HL-60/S4 treated with retinoic acid at 250 ng/mL for 4 days and 3 days (cell line): ENCODE results near the gene ZNF396.

Experiments used
- in situ Hi-C: fragments of 300-500 bp; cut with MboI; formaldehyde crosslinking; loops from 2 replicates; pipeline ENCODE4 v1.7.0; 2022; ENCODE audit warnings: low sequenced_read_pairs

Gene ZNF396

DNA sequence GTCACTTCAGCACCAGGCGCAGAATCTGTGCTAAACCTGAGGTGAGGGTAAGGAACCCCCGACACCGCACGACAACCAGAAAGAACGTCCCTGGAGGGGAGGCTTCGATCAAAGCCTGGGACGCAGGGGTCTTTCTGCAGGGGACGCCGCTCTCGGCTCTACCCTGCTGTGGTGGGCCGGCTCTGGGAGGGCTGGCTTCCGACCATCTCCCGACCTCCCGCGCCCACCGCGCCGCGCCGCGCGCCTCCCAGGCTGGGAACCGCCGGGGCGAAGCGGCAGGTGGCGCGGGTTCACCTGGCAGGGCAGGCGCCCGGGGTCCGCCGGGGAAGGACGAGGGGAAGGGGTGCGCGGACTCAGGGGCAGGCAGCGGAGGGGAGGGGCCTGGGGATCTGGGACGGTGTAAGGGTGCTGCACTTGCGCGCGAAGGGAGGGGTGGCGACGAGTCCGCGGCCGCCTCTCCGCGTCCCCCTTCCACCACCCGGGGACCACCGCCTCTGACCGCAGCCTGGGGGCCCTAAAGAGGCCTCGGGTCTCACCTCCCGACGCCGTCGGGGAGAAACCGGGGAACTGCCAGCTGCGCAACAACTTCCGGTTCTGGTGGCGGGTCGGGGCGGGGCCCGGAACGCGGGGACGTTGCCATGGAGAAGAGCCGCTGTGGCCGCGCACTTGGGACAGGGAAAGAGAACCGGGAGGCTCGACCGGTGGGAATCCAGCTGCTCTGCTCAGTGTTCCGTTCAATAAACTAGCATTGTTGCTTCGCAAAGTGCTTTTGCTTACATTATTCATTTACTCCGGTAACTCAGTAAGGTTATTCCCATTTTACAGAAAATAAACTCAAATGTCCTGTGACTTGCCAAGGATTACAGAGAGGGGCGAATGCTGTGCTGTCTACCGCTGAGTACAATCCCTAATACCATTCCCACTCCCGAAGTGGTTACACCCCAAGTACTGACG lies at the start of gene ZNF396:
Gene ZNF396, minus strand, starts transcription at position 596 of the 954 bp plus-strand sequence. CDS start 3,045 bp downstream, outside the sequence.
- in situ Hi-C loops = no loop called here

DNA sequence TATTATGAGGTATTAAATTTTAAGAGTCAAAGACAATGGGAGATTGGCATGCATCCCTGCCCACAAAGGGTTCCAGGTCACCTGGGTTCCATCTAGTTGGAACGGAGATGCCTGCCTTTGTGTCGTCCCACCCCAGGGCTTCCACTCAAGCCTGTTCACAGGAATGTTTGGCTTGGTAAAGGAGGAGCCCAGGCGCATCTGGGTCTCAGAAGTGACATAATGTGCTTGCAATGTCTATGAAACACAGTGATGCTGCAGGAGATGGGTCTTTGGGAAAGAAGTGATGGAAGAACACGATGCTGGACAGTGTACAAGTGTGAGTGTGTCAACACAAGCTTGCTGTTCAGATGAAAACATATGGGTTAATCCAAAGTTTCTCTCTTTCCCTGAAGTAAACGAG lies 49.6 kb upstream of the ZNF396 start:
- in situ Hi-C loops = no loop called here

DNA sequence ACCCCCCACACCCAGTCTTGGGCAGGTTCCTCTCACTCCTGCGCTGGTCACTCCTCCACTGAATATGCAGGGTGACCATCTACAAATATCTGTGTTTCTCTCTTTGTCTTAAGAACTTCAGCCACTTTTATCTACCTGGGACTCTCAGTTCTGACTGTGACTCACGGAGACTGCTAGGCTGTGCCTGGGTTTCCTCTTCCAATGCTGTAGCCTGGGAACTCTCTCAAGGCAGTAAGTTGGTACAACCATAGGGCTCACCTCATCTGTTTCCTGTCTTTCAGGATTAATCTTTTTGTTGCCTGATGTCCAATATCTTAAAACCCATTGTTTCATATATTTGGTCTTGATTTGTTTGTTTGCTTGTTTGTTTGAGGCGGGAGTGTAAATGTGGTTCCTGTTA lies 47.2 kb upstream of the ZNF396 start:
- in situ Hi-C loops = no loop called here

DNA sequence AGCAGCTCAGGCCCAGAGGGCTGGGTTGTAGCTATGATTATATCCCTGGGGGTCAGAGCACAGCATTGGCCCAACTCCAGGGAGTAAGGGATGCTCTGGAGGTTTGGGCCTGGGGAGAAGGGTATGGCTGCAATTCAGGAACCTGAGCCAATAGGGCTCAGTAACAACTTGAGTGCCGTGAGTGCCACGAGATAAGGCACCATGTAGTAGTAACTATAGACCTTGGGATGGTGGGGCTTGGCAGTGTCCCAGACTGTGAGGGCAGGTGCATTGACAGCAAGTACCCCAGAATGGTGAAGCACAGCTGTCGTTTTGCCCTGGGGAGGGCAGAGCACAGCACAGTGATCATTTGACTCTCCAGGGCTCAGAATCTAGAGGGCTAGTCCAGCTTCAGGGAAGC lies 45.1 kb upstream of the ZNF396 start:
- in situ Hi-C loops = no loop called here

DNA sequence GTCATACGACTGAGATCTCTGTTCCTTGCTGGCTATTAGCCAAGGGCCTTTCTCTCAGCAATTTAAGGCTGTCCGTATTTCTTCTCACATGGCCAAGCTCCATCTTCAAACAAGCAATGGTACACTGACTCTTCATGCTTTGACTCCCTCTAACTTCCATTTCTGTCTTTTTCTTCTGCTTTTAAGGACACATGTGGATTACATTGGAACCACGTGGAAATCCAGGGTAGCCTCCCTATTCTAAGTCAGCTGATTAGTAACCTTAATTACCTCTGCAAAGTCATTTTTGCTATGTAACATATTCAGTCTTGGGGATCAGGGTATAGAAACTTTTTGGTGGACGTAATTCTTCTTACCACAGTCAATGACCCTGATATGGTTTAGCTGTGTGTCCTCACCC lies 41.5 kb upstream of the ZNF396 start:
- in situ Hi-C loops = loop anchor here (10.0 kb wide), 1 partner anchor 546 kb away; no protein-coding TSS in a partner anchor

DNA sequence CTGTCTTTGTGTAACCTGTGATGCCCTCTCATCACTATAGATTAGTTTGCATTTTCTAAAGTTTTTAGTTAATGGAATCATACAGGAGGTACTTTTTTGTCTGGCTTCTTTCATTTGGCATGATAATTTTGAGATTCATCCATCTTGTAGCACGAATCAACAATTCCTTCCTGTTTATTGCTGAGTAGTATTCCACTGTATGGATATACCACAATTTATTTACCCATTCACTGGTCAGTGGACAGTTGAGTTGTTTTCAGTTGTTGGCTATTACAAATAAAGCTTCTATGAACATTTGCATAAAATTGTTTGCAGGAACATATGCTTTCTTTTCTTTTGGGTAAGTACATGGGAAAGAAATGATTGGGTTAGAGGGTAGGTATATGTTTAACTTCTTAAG lies 40.1 kb upstream of the ZNF396 start:
- in situ Hi-C loops = loop anchor here (10.0 kb wide), 1 partner anchor 548 kb away; no protein-coding TSS in a partner anchor

DNA sequence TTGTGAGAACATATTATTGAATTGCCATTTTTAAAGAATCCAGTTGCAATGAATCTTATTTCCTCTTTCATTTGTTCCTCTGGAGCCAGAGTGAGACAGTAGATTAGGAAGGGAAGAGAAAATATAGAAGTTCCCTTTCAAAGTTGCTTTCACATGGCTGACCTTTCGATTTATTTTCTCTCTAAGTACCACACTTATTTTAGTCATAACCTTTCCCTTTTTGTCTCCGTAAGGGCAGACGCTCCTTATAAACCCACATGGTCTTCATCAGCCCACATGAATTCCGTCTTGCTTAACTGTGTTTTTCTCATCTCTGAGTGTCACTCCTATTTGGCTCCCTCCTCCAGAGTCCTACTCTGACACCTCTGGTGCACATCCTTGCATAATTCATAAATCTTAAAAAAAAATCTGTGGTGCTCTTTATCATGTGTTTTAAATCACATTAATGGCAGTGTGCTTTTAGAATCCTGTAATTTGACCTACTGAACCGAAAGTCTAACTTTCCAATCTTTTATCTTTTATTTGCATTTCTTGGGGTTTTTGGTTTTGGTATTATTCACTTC lies 38.5 kb upstream of the ZNF396 start:
- in situ Hi-C loops = loop anchor here (10.0 kb wide), 1 partner anchor 549 kb away; no protein-coding TSS in a partner anchor

DNA sequence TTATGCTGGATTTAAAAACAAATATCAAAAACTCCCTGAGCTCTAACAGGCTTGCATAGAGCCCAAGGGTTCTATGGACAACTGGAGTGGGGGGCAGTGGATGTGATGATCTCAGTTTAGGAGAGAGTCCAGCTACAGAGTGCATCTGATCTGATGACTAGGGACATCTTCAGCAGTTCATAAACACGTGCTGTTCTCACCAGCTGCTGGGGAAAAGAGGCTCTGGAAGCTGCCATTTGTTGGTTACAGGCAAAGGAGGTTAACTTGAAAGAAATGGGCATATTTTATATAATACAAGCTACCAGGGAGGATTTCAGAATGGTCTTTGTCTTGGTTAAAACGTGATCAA lies 36.0 kb upstream of the ZNF396 start:
- in situ Hi-C loops = loop anchor here (10.0 kb wide), 1 partner anchor 552 kb away; no protein-coding TSS in a partner anchor

DNA sequence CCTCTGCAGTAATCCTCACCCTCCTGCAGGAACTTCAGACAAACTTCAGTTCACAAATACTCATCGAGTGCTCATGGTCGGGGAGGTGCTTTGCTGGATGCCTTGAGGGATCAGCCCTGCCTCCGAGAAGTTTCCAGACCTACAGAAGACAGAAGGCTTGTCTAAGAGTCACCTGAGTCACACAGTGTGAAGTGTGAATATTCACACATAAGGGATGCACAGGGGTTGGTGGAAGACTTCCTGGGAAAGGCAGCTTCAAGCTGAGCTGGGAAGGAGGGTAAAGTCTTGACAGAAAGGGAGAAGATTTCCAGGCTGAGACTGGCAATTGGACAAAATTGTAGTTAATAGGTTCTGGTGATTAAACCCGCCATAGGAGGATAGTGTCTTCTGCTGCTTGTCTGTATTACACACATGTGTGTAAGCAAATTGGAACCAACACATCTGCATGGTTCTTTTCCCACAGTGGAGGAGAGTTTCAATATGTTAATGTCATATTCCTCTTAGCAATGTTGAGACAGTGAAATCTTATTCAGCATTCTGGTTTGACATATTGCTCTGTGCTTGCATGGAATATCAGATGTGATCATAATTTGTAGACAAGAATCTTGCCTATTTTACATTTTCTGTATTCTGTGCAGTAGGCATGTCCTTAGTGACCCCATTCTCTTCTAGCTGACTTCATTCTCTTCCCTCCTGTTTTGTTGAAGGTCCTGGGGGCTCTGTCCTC lies 34.7 kb upstream of the ZNF396 start:
- in situ Hi-C loops = loop anchor here (10.0 kb wide), 1 partner anchor 553 kb away; no protein-coding TSS in a partner anchor

DNA sequence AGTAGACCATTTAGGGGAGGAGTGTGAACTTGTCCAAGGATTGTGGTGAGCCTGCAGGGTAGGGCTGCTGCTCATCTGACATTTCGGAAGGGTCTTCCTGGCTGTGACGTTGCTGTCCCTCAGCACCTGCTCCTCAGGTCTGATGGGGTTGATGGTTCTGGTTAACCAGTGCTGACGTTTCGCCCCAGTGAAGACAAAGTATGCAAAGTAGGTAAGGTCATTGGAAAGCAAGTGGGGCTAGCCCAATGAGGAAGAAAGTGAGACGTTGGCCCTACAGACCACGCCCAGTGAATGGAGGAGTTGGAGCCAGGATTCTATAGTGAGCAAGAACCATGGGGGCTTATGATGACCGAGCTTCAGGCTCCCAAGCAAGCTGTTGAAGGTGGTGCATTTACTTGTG lies 33.4 kb upstream of the ZNF396 start:
- in situ Hi-C loops = loop anchor here (10.0 kb wide), 1 partner anchor 554 kb away; no protein-coding TSS in a partner anchor

DNA sequence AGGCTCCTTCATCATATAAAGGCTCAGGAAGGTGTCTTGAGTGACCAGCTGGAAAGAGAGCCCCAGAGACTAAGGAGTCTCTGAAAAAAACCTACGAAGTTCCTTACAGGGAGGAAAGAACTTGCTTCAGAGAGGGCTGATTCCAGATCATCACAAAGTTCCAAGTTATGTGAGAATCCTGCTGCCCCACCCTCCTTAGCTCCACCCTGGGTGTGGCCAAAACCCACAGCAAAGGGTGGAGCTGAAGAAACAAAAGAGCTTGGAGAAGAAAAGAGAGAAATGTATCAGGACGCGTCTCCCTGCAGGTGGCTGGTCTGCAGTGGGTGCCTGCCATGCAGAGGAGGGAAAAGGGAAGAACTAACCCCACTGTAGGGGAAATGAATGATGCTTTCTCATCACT lies 32.8 kb upstream of the ZNF396 start:
- in situ Hi-C loops = loop anchor here (10.0 kb wide), 1 partner anchor 555 kb away; no protein-coding TSS in a partner anchor

DNA sequence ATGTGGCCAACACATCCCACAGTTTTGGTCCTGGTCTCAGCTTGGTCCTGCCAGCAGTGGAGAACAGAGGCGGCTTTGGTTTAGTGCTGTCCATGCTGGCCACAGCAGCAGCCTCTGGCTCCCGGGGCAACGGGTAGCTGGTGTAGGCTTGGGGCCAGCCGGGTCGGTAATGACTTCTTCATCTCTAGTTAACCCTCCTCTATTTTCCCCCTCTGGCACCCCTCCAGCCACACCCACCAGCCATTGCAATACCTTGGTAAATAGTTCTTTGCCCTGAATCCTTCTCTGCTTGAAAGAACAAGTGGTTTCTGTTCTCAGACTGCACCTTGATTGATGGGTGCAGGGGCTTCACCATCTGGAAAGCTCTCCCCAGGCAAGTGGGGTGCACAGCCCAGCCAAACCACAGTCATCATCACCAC lies 31.7 kb upstream of the ZNF396 start:
- in situ Hi-C loops = no loop called here

DNA sequence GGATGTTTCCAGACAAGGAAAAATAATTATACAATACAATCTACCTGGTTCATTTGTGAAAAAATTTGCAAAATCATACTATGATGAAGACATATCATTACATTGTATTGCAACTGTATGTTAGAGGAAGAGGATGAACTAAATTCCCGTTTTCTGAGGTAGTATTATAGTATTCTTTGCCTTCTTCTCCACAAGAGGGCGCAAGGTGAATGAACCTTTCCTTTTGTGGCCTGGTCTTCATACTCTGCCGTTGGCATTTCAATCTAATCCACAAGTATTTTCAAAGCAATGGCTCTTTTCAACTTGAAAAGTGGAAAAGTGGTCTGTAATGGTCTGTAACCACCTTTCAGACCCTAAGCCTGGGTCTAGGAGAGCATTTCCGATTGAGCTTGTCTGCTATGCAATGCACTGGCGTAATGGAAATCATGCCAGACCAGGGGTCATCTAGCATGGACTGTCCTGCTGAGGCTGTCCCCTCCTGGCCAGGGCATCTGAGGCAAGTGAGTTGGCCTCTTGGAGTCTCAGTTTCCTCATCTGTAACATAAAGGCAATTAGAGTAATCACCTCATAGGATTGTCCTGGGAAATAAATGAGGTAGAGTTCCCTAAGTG lies 30.8 kb upstream of the ZNF396 start:
- in situ Hi-C loops = no loop called here

DNA sequence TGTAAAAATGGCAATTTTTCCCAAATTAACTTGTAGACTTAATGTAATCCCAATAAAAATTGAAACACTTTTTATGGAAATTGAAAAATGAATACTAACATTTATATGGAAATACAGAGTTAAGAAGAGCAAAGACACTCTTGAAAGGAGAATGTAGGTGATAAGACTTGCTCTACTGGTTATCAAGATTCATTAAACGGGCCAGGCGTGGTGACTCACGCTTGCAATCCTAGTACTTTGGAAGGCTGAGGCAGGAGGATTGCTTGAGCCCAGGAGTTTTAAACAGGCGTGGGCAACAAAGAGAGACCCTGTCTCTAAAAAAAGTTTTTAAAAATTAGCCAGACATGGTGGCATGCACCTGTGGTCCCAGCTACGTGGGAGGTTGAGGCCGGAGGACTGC lies 29.5 kb upstream of the ZNF396 start:
- in situ Hi-C loops = no loop called here

DNA sequence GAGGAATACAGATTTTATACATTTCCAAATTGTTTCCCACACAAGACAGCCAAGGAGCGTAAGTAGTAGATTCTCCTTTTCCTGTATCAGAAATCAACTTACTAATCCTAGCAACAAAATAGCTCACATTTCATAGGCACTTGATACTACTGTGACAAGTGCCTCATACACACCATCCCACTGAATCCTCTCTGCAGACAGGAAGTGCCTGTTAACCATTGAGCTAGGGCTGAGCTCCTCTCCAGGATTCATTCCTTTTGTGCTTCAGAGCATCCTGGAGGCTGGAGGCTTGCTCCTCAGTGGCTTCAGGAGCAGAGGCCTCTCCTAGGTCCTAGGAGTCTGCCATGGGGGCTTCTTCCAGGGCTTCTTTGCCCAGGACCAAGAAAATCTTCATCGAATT lies 20.8 kb upstream of the ZNF396 start:
- in situ Hi-C loops = no loop called here

DNA sequence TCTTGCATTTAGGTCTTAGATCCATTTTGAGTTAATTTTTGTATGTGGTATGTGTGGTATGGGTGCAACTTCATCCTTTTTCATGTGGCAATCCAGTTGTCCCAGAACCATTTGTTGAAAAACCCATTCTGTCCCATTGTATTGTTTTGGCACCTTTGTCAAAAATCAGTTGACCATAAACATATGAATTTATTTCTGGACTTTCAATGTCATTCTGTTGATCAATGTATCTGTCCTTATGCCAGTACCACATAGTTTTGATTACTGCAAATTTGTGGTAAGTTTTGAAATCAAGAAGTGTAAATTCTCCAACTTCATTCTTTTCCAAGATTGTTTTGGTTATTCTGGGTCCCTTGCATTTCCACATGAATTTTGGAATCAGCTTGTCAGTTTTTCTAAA lies 16.6 kb upstream of the ZNF396 start:
- in situ Hi-C loops = no loop called here

DNA sequence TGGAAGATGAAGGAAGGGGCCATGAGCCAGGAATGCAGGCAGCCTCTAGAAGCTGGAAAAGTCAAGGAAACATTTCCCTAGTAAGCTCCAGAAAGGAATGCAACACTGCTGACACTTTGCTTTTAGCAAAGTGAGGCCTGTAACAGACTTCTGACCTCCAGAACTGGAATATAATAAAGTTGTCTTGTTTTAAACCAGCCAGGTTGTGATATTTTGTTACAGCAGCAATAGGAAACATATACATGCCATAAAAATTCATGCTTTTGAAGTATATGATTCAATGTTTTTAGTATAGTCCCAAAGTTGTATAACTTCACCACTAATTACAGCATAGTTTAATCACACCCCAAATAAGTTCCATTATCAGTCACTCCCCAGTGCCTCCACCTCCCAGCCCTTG lies 15.2 kb upstream of the ZNF396 start:
- in situ Hi-C loops = no loop called here

DNA sequence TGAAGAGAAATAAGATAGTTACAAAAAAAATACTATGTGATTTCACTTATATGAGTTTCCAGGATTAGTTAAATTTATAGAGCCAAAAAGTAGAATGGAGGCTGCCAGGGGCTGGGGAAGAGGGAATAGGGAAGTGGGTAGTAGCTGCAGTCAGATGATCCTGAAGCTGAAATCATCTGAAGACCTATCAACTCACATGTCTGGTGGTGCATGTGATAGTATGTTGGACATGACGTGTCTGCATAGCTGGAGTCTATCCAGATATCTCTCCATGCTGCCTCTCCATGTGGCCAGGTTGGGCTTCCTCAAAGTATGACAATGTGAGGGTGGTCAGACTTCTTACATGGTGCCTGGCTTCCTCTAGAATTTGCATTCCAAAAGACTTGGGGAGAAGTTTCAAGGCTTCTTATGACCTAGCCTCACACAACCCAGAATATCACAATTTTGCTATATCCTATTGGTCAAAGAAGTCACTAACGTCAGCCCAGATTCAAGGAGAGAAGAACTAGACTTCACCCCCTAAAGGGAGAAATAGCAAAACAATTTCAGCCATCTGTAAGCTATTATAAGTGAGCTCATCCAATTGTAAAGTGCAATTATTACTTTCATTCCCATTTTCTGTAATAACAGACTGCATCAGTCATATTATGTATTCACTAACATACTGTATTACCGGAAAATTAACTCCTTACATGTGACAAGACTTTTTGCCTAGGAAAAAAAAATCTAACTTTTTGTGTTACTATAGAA lies 14.0 kb upstream of the ZNF396 start:
- in situ Hi-C loops = no loop called here

DNA sequence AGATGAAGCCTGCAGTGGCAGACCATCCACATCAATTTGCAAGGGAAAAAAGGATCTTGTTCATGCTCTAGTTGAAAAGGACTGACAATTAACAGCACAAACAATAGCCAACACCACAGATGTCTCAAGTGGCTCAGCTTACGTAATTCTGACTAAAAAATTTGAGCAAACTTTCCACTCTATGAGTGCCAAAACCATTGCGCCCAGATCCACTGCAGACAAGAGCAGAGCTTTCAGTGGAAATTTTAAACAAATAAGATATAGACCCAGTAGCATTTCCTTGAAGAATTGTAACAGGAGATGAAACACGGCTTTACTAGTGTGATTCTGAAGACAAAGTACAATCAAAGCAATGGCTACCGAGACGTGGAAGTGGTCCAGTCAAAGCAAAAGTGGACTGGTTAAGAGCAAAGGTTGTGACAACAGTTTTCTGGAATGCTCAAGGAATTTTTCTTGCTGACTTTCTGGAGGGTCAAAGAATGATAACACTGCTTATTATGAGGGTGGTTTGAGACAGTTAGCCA lies 12.0 kb upstream of the ZNF396 start:
- in situ Hi-C loops = no loop called here

DNA sequence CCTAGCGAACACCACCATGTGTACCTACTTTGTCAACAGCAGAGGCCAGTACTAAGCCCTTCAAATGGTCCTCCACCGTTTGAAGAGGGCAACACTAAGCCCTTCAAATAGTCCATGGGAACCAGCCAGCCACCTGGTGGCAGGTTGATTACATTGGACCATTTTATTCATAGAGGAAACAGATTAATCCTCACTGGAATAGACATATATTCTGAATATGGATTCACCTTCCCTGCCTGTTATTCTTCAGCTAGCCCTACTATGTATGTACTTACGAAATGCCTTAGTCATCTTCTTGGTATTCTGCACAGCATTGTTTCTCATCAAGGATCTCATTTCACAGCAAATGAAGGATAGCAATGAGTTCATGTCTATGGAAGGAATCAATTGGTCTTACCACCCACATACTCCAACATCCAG lies 10.0 kb upstream of the ZNF396 start:
- in situ Hi-C loops = no loop called here
